ENCODE results near the gene RPUSD2. TPM values are rescaled to one million over a fixed set of nuclear protein-coding genes. Genes with fewer than 3 reads are reported as not detected.
A peak's percentile ranks its signal among the peaks of the same experiment; 100 is the strongest.

The RPUSD2 gene
- total RNA-seq, 1 experiment from 2014 or later, result 17.5 TPM

DNA sequence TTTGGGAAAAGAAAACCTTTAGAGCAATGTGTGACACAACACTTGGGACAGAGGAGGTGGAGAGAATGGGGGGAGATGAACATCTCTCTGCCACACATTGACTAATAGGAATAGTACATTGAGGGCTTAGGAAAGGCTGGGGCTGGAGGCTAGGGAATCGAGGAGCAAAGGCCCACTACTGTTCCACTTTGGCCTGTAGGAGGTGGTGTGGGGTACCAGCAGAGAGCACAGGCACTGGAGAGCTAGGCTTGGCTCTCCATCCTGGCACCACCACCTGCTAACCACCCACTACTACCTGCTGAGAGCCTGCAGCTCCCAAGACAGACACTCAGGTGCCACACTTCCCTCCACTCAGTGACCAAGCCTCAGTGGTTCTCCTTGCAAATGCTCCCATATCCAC lies 23.6 kb upstream of the RPUSD2 start:
- CTCF ChIA-PET, result interaction anchor here (0.6 kb wide), 1 partner anchor 46 kb away, joined by 3 read pairs; no protein-coding TSS in a partner anchor
- POLR2A ChIA-PET, result no interaction called here
- ATAC-seq, result 0 out of 2 replicates have a peak, but pooled peaks have one; percentile 32
- H3K9me3 ChIP-seq (ENCODE audit: control insufficient read depth, insufficient read depth, low read depth, low read length), result no peaks in the 10 kb centered on the region
- intact Hi-C loops (cut with micrococcal nuclease; ENCODE audit: unreplicated experiment) (no loop called here), in situ Hi-C loops (cut with HindIII; ENCODE audit: low pct_unique_long_range_greater_than_20kb, low sequenced_read_pairs) (no loop called here)
- no peaks in the 10 kb centered on the region for H3K4me1 ChIP-seq (ENCODE audit: control insufficient read depth, insufficient read depth, low read length)
- no peak for DNase-seq (ENCODE audit: low read depth, low spot score)
- no peaks in the 10 kb centered on the region for H3K27me3 ChIP-seq (ENCODE audit: control insufficient read depth, insufficient read depth, low read length)
- TF ChIP-seq SIN3A (IDR thresholded peaks at IDR 0.05; ENCODE audit: borderline replicate concordance, insufficient read depth, low read depth, low read length), result no peak
- no peak for TF ChIP-seq TCF7L2 (IDR thresholded peaks at IDR 0.05; ENCODE audit: low read depth, low read length)
- TF ChIP-seq POLR2AphosphoS5 (IDR thresholded peaks at IDR 0.05; ENCODE audit: low read depth, low read length), result no peak
- TF ChIP-seq, protein P1, sequence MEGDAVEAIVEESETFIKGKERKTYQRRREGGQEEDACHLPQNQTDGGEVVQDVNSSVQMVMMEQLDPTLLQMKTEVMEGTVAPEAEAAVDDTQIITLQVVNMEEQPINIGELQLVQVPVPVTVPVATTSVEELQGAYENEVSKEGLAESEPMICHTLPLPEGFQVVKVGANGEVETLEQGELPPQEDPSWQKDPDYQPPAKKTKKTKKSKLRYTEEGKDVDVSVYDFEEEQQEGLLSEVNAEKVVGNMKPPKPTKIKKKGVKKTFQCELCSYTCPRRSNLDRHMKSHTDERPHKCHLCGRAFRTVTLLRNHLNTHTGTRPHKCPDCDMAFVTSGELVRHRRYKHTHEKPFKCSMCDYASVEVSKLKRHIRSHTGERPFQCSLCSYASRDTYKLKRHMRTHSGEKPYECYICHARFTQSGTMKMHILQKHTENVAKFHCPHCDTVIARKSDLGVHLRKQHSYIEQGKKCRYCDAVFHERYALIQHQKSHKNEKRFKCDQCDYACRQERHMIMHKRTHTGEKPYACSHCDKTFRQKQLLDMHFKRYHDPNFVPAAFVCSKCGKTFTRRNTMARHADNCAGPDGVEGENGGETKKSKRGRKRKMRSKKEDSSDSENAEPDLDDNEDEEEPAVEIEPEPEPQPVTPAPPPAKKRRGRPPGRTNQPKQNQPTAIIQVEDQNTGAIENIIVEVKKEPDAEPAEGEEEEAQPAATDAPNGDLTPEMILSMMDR (IDR thresholded peaks at IDR 0.05), result no peak
- no peak for TF ChIP-seq REST (IDR thresholded peaks at IDR 0.05; ENCODE audit: insufficient read depth in 1 of 2, low read depth in 2 of 2, low read length in 1 of 2)
- no peak overlapping the region for H3K4me3 ChIP-seq (ENCODE audit: low read depth in 2 of 2, low read length in 2 of 2)
- no peak overlapping the region for H3K27ac ChIP-seq (ENCODE audit: low read length)
- no TSS peak for BruUV-seq (replicated peaks)
- no peaks in the 10 kb centered on the region for H3K36me3 ChIP-seq (ENCODE audit: control insufficient read depth, insufficient read depth, low read length)

DNA sequence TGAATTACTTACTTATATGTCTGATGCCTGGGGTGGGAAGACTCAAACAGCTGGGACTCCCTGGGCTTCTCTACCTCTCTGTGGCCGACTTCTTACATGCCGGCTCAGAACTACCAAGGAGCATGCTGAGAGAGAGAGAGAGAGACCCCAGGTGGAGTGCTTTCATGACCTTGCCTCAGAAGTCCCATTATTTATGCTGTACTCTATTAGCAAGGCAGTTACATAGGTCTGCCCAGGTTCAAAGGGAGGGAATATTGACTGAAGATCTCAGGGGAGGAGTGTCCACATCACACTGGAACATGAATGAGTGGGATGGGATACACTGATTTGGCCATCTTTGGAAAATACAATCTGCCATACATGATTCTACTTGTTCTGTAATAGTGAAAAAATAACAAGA lies 20.5 kb upstream of the RPUSD2 start:
- ChIA-PET POLR2A (interaction anchor here (0.6 kb wide), 1 partner anchor 73 kb away, joined by 3 read pairs; no protein-coding TSS in a partner anchor), CTCF (no interaction called here)
- H3K4me1 ChIP-seq (ENCODE audit: control insufficient read depth, insufficient read depth, low read length), result no peaks in the 10 kb centered on the region
- in situ Hi-C loops (cut with HindIII; ENCODE audit: low pct_unique_long_range_greater_than_20kb, low sequenced_read_pairs) (no loop called here), intact Hi-C loops (cut with micrococcal nuclease; ENCODE audit: unreplicated experiment) (no loop called here)
- no peak overlapping the region for H3K27ac ChIP-seq (ENCODE audit: low read length)
- no peaks in the 10 kb centered on the region for H3K9me3 ChIP-seq (ENCODE audit: control insufficient read depth, insufficient read depth, low read depth, low read length)
- BruUV-seq (replicated peaks), result no TSS peak
- no peak for DNase-seq (ENCODE audit: low read depth, low spot score)
- H3K4me3 ChIP-seq (ENCODE audit: low read depth in 2 of 2, low read length in 2 of 2), result no peak overlapping the region
- H3K27me3 ChIP-seq (ENCODE audit: control insufficient read depth, insufficient read depth, low read length), result no peaks in the 10 kb centered on the region
- H3K36me3 ChIP-seq (ENCODE audit: control insufficient read depth, insufficient read depth, low read length), result no peaks in the 10 kb centered on the region
- TF ChIP-seq TCF7L2 (IDR thresholded peaks at IDR 0.05; ENCODE audit: low read depth, low read length) (no peak), POLR2AphosphoS5 (IDR thresholded peaks at IDR 0.05; ENCODE audit: low read depth, low read length) (no peak), REST (IDR thresholded peaks at IDR 0.05; ENCODE audit: insufficient read depth in 1 of 2, low read depth in 2 of 2, low read length in 1 of 2) (no peak), SIN3A (IDR thresholded peaks at IDR 0.05; ENCODE audit: borderline replicate concordance, insufficient read depth, low read depth, low read length) (no peak)
- TF ChIP-seq, protein P1 (IDR thresholded peaks at IDR 0.05), result no peak
- no peak for ATAC-seq
